Pancreas (tissue), 10 donors: ENCODE results near the gene ARL6IP4. TPM values are rescaled to one million over a fixed set of nuclear protein-coding genes. Genes with fewer than 3 reads are reported as not detected.
A peak's percentile ranks its signal among the peaks of the same experiment; 100 is the strongest.

ENCODE experiments used
- ATAC-seq, 4 donors: fragments of 200-7000 bp; cut with Tn5 transposase; one replicate each; pipeline versions ENCODE4 v1.8.0 to v1.9.1; 2020; ENCODE audit warnings: mild to moderate bottlenecking in 4 of 4, moderate library complexity in 4 of 4
- DNase-seq, 6 donors: peaks; one replicate each; pipeline ENCODE4 v3.0.0-alpha.2; 2020
- FAIRE-seq: peaks from 2 replicates; lab custom pipeline; 2012; peaks lifted over from hg19 to GRCh38; lab: Jason Lieb, UNC
- H3K27ac ChIP-seq, 4 donors: fragments of 200-600 bp; sonication (generic); 1 replicate in 3 of 4; 2 replicates in 1 of 4; pipeline versions ENCODE4 v1.5.0 to v1.8.0; 2020
- H3K27me3 ChIP-seq, 4 donors: fragments of 200-600 bp; one replicate each; pipeline ENCODE4 v1.8.0; 2021
- H3K36me3 ChIP-seq, 3 donors: fragments of 200-600 bp; sonication (generic) in 1 of 3; one replicate each; pipeline versions ENCODE4 v1.5.0 to v1.8.0; 2020 to 2021
- H3K4me1 ChIP-seq, 3 donors: fragments of 200-600 bp; one replicate each; pipeline ENCODE4 v1.8.0; 2021
- H3K4me3 ChIP-seq, 4 donors: fragments of 200-600 bp; sonication (generic) in 2 of 4; one replicate each; pipeline versions ENCODE4 v1.5.0 to v1.8.0; 2020 to 2021
- H3K9me3 ChIP-seq, 4 donors: fragments of 200-600 bp; one replicate each; pipeline ENCODE4 v1.8.0; 2021
- WGBS, 2 donors: extraction: QIAGEN DNeasy Blood & Tissue Kit; methylation state at CpG; one replicate each; pipeline ENCODE4 v1.1.7; 2013; 5-methylcytosine and 5-hydroxymethylcytosine counted together
- intact Hi-C, 3 donors: fragments of 100-400 bp; cut with DNase I; formaldehyde crosslinking; loops; one replicate each; pipeline versions ENCODE4 v1.11.1 to v1.14.2; 2022
- polyA plus RNA-seq, 2 donors: library from polyadenylated mRNA; stranded (reverse); fragments of 200-250 nt; gene quantifications; one replicate each; pipeline ENCODE4 v1.2.3, GENCODE V29; 2013
- total RNA-seq, 6 donors: library from RNA; stranded (reverse); fragmentation: NEBNext Ultra II Directional in 4 of 6; extraction: Animal tissue kit (Norgen Biotek cat#: 25700) in 4 of 6; gene quantifications; one replicate each; pipeline versions ENCODE4 v1.2.1 to v1.2.4, GENCODE V29; 2021 to 2023
- TF ChIP-seq, protein P1 (sequence below), 4 donors: fragments of 200-600 bp; sonication (generic) in 3 of 4; IDR thresholded peaks; one replicate each; pipeline versions ENCODE4 v1.5.0 to v1.8.0; 2021; ENCODE audit warnings: antibody characterized with exemption in 4 of 4
- donor health status: healthy with polysubstance abuse.
- donor health status: DM: no; HTN: no; CAD: no; lungs with moderate emphysema.
- donor health status: DM: no; HTN: no; CAD: no.
- donor health status: control.
- donor health status: control.
- donor health status: Bipolar disorder and iron deficiency.
- donor health status: DM: yes; HTN: yes; CAD: no.
- donor health status: DM: no; HTN: no; CAD: no.
- donor health status: DM: no; HTN: no; CAD: no.
- donor health status: DM: yes; HTN: yes; CAD: no.

Gene ARL6IP4
- total and polyA plus RNA-seq, 8 donors = 85.3 to 296 (median 107) TPM

DNA sequence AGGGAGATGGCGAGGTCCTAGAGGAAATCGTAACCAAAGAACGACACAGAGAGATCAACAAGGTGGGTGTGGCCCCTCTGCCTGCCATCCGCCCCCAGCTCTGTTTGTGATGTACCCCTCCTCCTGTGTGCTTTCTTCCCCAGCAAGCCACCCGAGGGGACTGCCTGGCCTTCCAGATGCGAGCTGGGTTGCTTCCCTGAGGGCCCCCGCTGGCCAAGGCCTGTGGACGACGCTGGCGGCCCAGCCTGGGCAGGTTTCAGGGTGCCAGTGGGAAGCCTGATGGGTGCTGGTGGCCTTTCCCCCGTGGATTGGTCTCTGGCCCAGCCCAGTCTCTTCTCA is 2.0 kb downstream of the ARL6IP4 start:
- no peak for ATAC-seq
- no peaks in the 10 kb centered on the region for H3K36me3 ChIP-seq
- peaks cover 9 to 47% (median 22%) of the 10 kb centered on the region in 3 donors for H3K4me1 ChIP-seq
- TF ChIP-seq, protein P1, sequence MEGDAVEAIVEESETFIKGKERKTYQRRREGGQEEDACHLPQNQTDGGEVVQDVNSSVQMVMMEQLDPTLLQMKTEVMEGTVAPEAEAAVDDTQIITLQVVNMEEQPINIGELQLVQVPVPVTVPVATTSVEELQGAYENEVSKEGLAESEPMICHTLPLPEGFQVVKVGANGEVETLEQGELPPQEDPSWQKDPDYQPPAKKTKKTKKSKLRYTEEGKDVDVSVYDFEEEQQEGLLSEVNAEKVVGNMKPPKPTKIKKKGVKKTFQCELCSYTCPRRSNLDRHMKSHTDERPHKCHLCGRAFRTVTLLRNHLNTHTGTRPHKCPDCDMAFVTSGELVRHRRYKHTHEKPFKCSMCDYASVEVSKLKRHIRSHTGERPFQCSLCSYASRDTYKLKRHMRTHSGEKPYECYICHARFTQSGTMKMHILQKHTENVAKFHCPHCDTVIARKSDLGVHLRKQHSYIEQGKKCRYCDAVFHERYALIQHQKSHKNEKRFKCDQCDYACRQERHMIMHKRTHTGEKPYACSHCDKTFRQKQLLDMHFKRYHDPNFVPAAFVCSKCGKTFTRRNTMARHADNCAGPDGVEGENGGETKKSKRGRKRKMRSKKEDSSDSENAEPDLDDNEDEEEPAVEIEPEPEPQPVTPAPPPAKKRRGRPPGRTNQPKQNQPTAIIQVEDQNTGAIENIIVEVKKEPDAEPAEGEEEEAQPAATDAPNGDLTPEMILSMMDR (IDR thresholded peaks at IDR 0.05) = no peak
- FAIRE-seq = no peak
- no peak overlapping the region for H3K27ac ChIP-seq
- no peak overlapping the region for H3K4me3 ChIP-seq
- WGBS, 2 donors = 82 to 90% methylated on average over 10 to 11 of the region's 11 CpGs
- peak in 1 of 6 donors; percentile 59 for DNase-seq
- intact Hi-C loops = loop anchor here in 1 of 3 donors (10.0 kb wide), 1 partner anchor 252 kb away; the partner anchor contains the start of genes MPHOSPH9 and MTRFR
- no peaks in the 10 kb centered on the region for H3K9me3 ChIP-seq
- H3K27me3 ChIP-seq = no peaks in the 10 kb centered on the region

DNA sequence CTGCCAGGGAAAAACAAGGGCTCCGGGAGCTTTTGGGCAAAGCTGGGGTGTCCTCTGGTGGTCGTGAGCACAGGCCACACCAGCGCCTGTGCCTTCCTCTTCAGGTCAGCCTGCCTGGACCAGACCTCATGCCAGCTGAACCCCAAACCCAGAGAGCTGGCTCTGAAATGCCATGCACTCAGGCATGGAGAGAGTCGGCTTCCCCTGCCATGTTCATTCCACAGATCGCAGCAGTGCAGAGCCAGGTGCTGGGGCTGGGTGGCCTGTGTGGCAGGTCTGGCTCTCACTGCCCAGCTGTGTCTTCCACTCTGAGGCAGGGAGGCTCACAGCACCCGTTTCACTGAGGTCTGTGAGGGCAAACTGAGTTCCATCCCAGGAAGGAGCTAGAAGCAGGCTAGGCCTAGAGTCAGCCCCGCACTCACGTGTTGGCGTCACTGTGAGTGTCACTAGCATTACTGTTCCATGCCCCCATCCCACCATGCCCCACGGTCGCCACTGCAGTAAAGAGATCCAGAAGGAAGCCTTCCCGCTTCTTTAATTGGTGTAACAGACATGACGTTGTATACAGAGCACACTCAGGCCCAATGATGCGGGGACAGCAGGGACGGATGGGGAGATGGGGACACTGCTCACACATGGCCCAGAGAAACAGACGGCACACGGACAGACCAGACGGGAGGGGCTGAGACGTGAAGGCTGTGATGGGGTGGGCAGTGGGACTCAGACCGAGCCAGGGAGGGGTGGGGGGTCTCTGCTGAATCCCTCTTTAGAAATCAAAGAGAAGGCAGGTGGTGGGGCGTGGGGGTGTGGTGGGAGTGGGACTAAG is 2.7 kb downstream of the ARL6IP4 start:
- peak overlapping the region in 1 of 4 donors; percentile 18 for H3K27ac ChIP-seq
- WGBS, 2 donors = 82 to 88% methylated on average over 21 of the region's 21 CpGs
- peaks cover 9 to 42% (median 22%) of the 10 kb centered on the region in 3 donors for H3K4me1 ChIP-seq
- ATAC-seq = no peak
- intact Hi-C loops = loop anchor here in 1 of 3 donors (10.0 kb wide), 1 partner anchor 252 kb away; the partner anchor contains the start of genes MPHOSPH9 and MTRFR
- H3K9me3 ChIP-seq = no peaks in the 10 kb centered on the region
- FAIRE-seq = no peak
- peak in 2 of 6 donors; percentile 26 to 59 for DNase-seq
- TF ChIP-seq, protein P1 (IDR thresholded peaks at IDR 0.05) = no peak
- no peaks in the 10 kb centered on the region for H3K36me3 ChIP-seq
- H3K27me3 ChIP-seq = no peaks in the 10 kb centered on the region
- no peak overlapping the region for H3K4me3 ChIP-seq

DNA sequence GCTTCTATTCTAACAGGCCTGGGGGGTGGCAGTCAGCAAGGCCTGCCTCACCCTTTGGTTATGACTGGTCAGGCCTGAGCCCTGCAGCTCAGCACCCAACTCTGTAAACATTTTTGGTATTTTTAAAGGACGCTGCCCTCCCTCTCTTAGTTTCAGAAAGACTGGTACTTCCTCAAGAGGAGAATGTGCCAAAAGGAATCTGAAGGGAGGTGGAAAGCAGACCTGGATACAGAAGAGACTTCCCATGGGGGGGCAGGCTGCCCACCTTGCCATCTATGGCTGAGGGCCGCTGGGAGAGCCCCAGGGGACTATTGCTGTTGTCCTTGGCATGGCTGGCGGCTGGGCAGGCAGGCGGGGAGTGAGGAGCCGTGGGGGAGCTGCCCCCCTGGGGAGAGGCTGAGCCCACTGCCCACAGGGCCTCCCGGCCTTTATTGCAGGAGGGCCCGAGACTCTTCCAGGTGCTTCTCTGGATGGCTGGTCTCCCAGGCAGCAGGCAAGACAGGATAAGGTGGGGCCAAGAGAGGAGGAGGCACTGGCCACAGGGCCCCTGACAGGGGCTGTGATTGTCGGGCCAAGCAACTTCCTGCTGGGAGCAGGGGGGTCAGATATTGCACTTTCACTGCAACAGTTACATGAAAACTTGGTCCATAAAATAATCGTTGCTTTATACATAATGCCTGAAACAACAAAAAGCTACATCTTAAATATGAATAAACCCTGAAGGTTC is 3.5 kb downstream of the ARL6IP4 start:
- intact Hi-C loops = loop anchor here in 1 of 3 donors (10.0 kb wide), 1 partner anchor 251 kb away; the partner anchor contains the start of genes MPHOSPH9 and MTRFR
- H3K4me3 ChIP-seq = no peak overlapping the region
- H3K9me3 ChIP-seq = no peaks in the 10 kb centered on the region
- peak in 2 of 4 donors; percentile 6 to 22 for ATAC-seq
- H3K4me1 ChIP-seq = peaks cover 9 to 35% (median 16%) of the 10 kb centered on the region in 3 donors
- peak in 2 of 6 donors; percentile 42 to 75 for DNase-seq
- no peak for FAIRE-seq
- H3K36me3 ChIP-seq = no peaks in the 10 kb centered on the region
- WGBS, 2 donors = 42 to 50% methylated on average over 9 of the region's 9 CpGs
- H3K27me3 ChIP-seq = no peaks in the 10 kb centered on the region
- TF ChIP-seq, protein P1 (IDR thresholded peaks at IDR 0.05) = no peak
- H3K27ac ChIP-seq = peak overlapping the region in 3 of 4 donors; percentile 18 to 66 (median 33)

DNA sequence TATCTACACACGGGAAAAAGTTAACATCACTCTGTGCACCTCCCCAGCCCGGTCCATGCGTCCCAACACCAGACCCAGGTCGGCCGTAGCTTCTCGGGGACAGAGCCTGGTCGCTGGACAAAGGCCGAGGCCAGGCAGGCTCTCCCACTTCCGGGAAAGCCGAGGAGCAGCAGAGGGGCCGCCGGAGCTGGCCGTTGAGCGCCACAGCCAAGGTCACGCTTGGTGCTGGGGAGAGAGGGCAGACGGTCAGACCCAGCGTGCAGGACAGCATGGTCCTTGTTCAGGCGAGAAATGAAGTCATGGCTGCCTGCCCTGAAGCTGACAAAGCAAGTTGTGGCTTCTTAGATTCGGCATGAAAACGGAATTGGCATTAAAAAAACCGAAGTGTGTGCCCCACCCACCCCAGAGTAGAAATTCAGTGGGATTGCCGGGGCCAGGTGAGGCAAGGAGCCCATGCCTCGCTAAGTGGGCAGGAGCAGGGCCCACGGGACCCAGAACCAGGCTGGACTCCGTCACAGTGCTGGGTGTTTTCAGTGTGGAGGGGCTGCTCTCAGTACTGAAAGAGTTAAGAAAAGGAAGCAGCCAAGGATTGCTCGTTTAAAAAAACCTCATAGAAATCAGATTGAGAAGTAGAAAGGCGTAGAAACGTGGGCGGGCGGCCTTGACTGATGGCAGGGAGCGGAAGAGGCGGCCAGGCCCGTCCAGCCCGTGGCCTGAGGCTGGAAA is 4.3 kb downstream of the ARL6IP4 start:
- no peak overlapping the region for H3K4me3 ChIP-seq
- H3K36me3 ChIP-seq = no peaks in the 10 kb centered on the region
- H3K4me1 ChIP-seq = peaks cover 9 to 30% (median 9%) of the 10 kb centered on the region in 3 donors
- H3K9me3 ChIP-seq = no peaks in the 10 kb centered on the region
- intact Hi-C loops = loop anchor here in 1 of 3 donors (10.0 kb wide), 1 partner anchor 250 kb away; the partner anchor contains the start of genes MPHOSPH9 and MTRFR
- 32 to 35% methylated on average over 34 of the region's 34 CpGs for WGBS, 2 donors
- TF ChIP-seq, protein P1 (IDR thresholded peaks at IDR 0.05) = no peak
- H3K27me3 ChIP-seq = no peaks in the 10 kb centered on the region
- ATAC-seq (peak in 3 of 4 donors; percentile 3 to 18 (median 5)), DNase-seq (peak in 3 of 6 donors; percentile 30 to 74 (median 44)), FAIRE-seq (no peak)
- peak overlapping the region in 3 of 4 donors; percentile 33 to 68 (median 66) for H3K27ac ChIP-seq
